Hypothalamus (tissue), 51 donors: ENCODE results near the gene TRIM29.

Experiments used
- DNase-seq, 51 donors: peaks; one replicate each; lab custom pipeline; 2025; lab: John Stamatoyannopoulos, UW

TRIM29 gene

GRCh38 chr11:120125024-120125423, 12.9 kb downstream of the TRIM29 start:
- peak in 4 of 51 donors; percentile 4 to 19 (median 8) for DNase-seq

GRCh38 chr11:120124355-120124754, 13.6 kb downstream of the TRIM29 start:
- DNase-seq, result no peak

- DNase-seq, result no peak
These were observed 14.0 kb downstream of the TRIM29 start for GRCh38 chr11:120123946-120124345.

DNA sequence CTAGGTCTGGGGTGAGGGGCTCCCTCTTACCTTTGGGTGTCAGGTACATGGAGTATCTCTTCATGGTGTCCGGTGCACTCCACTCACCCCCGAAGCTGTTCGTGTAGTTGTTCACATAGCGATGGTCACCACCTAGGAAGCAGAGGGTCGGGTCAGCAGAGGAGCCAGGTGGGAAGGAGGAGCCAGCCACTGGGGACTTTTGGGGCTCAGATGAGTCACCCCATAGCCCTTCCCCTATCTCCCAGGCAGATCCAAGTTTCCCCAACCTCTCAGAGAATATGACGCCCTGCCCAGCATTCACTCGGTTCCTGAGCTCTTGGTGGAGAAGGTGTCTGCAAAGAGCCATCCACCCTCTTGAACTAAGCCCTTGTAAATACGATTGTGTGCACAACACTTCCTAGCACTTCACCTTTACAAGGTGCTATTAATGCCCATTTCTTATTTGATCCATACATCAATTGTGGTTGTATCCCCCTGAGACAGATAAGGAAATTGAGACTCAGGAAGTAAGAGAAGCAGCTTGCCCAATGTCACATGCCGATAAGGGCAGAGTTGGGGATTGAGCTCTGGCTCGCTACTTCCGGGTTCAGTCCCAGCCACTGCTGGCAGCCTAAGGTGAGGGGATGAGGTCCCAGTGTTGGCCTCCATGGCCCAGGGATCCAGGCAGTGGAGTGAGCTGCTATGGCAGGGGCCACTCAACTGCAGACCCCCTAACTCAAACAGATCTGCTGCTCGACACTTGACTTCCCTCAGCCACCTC, 14.8 kb downstream of the TRIM29 start:
- no peak for DNase-seq

- no peak for DNase-seq
These were observed 15.9 kb downstream of the TRIM29 start for GRCh38 chr11:120121914-120122473.

- DNase-seq, result no peak
These were observed 16.6 kb downstream of the TRIM29 start for GRCh38 chr11:120121336-120121735.

DNA sequence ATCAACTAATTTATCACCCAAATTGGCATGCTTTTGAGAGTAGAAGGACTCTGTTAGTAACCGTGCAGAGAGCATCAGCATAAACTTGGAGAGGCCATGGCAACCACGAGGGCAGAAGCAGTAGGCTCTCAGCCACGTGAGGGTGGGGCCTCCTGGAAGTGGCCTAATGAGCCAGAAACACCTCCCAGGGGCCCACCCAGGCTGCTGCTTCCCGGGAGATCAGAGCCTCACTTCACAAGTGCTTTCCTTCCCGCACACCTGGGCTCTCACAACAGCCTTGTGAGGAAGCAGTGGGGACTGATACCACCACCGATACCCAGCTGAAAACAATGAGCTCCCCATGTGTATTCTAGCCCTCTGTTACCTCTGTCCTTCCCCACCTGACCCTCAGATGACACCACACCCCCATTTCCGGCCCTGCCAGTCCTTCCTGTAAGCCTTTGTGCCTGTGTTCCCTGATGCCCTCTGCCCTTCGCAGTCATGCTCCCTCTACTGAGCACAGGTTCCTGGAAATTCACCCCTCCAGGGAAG, 17.0 kb downstream of the TRIM29 start:
- no peak for DNase-seq

DNA sequence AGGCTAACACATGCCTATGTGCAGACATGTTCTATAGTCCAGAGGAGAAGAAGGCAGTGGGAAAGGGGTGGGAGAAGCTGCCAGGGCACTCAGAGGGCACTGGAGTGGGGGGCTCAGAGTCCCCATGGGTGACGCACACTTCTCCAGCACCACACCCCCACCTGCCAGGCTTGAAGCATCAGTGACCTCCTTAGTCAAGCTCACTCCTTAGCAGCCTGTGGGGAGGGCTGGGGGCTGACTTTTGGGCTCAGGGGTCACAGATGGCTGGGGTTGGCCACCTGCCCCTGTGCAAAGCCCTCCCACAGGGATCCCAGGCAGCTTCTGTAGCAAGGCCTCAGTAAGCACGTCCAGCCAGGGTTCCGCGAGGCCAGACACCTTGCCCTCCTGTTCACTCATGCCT, 18.8 kb downstream of the TRIM29 start:
- DNase-seq, result no peak

DNA sequence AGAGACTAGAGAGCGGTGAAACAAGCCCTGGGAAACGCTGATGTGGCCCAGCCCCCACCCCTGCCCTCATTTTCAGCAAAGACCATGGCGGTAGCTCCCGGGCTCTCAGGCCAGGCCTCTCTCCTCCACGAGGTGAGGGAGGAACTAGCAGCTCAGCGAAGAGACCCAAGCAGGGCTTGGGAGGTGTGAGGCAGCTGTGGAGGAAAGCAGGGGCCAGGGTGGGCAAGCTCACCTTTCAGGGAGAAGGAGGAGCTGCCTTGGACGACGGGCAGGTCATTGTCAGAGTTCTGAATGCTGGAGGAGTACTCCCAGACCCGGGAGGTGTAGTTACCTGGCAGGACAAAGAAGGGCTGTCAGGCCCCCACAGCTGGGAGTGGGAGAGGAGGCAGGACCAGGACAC, 19.9 kb downstream of the TRIM29 start:
- no peak for DNase-seq

- no peak for DNase-seq
These were observed 20.9 kb downstream of the TRIM29 start for GRCh38 chr11:120116966-120117365.

DNA sequence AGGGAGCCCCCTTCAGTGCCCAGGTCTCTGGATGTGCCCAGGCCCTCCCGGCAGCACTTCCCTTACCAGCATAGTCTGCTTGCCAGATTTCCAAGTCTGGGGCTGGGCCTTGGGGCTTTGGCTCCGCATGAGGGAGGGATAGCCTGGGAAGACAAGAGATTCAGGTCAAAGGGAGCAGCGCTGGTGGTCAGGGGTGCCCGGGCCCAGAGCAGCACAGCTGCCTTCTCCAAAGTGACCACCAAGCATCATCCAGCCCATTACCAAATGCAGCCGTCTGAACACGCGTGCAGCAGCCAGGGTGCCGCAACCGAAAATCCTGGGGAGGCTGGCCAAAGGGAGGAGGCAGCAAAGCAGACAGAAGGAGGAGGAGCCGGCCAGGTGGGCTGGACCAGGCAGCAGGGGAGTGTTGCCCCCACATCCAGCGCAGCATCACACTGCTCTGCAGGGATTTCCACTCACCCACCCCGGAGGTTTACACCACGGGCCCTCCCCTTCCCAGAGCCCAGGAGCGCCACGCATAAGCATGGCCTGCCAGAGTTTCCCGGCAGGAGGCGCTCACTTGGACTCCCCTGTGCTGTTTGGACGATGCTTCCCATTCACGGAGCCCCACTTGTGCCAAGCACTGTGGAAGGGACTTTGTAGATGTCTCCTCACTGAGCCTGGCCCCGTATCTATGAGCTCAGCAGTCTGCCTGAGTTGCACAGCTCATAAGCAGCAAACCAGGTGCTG, 22.5 kb downstream of the TRIM29 start:
- DNase-seq, result no peak

GRCh38 chr11:120112174-120112796, 25.6 kb downstream of the TRIM29 start:
- DNase-seq, result no peak

GRCh38 chr11:120109531-120109930, 28.4 kb downstream of the TRIM29 start:
- no peak for DNase-seq

GRCh38 chr11:120108785-120109168, 29.1 kb downstream of the TRIM29 start:
- no peak for DNase-seq

- peak; percentile 7 to 88 (median 64) for DNase-seq
These were observed 29.6 kb downstream of the TRIM29 start for GRCh38 chr11:120108154-120108784.

- no peak for DNase-seq
These were observed 30.2 kb downstream of the TRIM29 start for GRCh38 chr11:120107692-120108091.

GRCh38 chr11:120106354-120107150, 31.4 kb downstream of the TRIM29 start:
- no peak for DNase-seq

DNA sequence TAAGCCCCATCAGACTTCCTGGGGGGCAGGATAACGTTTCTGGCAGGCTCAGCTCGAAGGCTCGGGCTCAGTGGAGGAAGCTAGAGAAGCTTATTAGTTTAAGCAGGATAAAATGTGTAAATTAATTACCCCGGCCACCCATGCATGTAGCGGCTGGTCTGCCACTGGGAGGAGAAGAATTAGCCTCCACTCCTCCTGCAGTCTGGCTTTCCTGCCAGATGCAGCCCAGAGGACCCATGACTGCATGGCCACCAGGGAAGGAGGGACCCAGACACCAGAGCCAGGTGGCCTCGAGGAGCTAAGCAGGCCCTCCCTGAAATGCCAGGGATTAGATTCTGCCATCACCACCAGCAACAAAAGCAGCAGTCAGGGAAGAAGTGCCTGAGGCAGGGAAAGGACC, 32.3 kb downstream of the TRIM29 start:
- no peak for DNase-seq

DNA sequence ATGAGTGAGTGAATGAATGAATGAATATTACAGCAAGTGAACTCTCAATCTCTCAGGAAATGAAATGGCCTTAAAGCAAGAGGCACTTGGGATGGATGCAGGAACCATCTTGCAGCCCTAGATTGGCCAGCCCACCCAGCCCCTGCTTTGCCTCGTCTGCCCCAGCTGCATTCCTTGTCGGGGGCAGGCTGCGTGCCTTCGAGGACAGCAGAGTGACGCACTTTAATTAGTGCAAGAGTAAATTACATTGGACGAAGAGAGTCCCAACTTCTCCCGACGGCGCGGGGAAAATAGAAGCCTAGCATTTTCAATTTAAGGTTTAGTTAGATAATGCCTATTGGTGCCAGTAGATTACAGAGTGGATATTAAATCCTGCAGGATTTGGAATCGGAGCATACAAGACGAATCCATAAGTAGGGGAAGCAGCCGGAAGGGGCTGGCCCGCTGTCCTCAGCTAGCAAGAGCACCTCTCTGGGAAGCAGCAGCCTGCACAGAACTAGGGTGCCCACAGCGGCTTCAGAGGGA, 33.8 kb downstream of the TRIM29 start:
- no peak for DNase-seq

DNA sequence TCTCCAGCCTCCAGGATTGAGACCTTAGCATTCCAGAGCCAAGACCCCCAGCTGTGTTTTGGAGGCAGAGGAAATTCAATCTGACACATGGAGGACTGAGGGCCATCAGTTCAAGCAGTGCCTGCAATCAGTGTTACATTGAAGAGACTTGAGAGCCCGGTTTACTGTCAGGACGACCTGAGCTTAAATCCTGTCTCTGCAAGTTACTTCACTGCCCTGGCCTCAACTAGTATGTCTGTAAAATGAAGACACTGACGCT, 35.1 kb downstream of the TRIM29 start:
- DNase-seq, result no peak
